K562 (cell line): Measurements from ENCODE around the gene ATOH8. TPM values are rescaled to one million over a fixed set of nuclear protein-coding genes. Genes with fewer than 3 reads are reported as not detected.

ENCODE experiments used
- CBX3 ChIP-seq, 2 experiments: IDR thresholded peaks; 1 replicate in 1 of 2; 2 replicates in 1 of 2; pipeline ENCODE4 v1.6.1; 2012; ENCODE audit warnings: inconsistent platforms in 2 of 2, low read length in 2 of 2, borderline replicate concordance in 1 of 2, control low read depth in 1 of 2
- ETV1 ChIP-seq: fragments of 450-650 bp; conservative IDR thresholded peaks from 2 replicates; pipeline ENCODE4 v1.6.1; 2016; ENCODE audit warnings: missing genetic modification characterization, control low read depth, low read depth, missing compliant biosample characterization
- NR4A1 ChIP-seq, 2 experiments: fragments of 250-450 bp in 1 of 2; fragments of 450-650 bp in 1 of 2; sonication (Bioruptor Pico) in 1 of 2; IDR thresholded peaks; 2 replicates each; pipeline versions ENCODE4 v1.4.0 to v1.6.1; 2016 to 2020; ENCODE audit warnings: mild to moderate bottlenecking in 2 of 2, missing compliant biosample characterization in 1 of 2, missing genetic modification characterization in 1 of 2, moderate library complexity in 1 of 2
- PTRF ChIP-seq: fragments of 450-650 bp; IDR thresholded peaks from 2 replicates; pipeline ENCODE4 v1.6.1; 2016; ENCODE audit warnings: mild to moderate bottlenecking, missing genetic modification characterization, missing compliant biosample characterization
- RUNX1 ChIP-seq: sonication (generic); IDR thresholded peaks from 2 replicates; pipeline ENCODE4 v1.6.1; 2016; ENCODE audit warnings: antibody characterized with exemption, low read depth
- SMAD3 ChIP-seq: fragments of 450-650 bp; formaldehyde crosslinking; conservative IDR thresholded peaks from 2 replicates; pipeline ENCODE4 v1.4.0; 2020; ENCODE audit warnings: mild to moderate bottlenecking
- ZSCAN32 ChIP-seq: fragments of 450-650 bp; formaldehyde crosslinking; IDR thresholded peaks from 2 replicates; pipeline ENCODE4 v1.4.0; 2020; ENCODE audit warnings: mild to moderate bottlenecking, moderate library complexity
- polyA plus RNA-seq, 8 experiments: library from polyadenylated mRNA; depleted of rRNA in 4 of 8; stranded (reverse) in 5 of 8; unstranded in 3 of 8; fragments of >200 nt; fragmentation: Nextera tagmentation in 2 of 8; fragmentation: Illumina TruSeq in 1 of 8; extraction: Ambion mirVana in 2 of 8; extraction: Trizol in 1 of 8; gene quantifications; 2 replicates each; pipeline versions ENCODE4 v1.2.1 to v1.2.3, GENCODE V29; 2011 to 2014; ENCODE audit warnings: inconsistent platforms in 1 of 8, missing spikeins in 1 of 8
- total RNA-seq, 7 experiments: library from RNA; depleted of rRNA in 6 of 7; stranded (reverse); fragments of >200 nt in 6 of 7; fragmentation: Illumina TruSeq in 2 of 7; extraction: Trizol in 2 of 7; gene quantifications; 2 replicates each; pipeline versions ENCODE4 v1.2.1 to v1.2.3, GENCODE V29; 2011 to 2021; ENCODE audit warnings: low replicate concordance in 1 of 7
- TF ChIP-seq, protein P1 (sequence below): fragments of 250-450 bp; sonication (Bioruptor Pico); IDR thresholded peaks from 2 replicates; pipeline ENCODE4 v1.4.0; 2020; ENCODE audit warnings: mild to moderate bottlenecking, moderate library complexity
- TF ChIP-seq, protein P2 (sequence below), 2 experiments: fragments of 200-800 bp in 1 of 2; sonication (Bioruptor generic) in 1 of 2; sonication (generic) in 1 of 2; formaldehyde crosslinking in 1 of 2; IDR thresholded peaks in 1 of 2; conservative IDR thresholded peaks in 1 of 2; 2 replicates each; pipeline versions ENCODE4 v1.5.0 to v1.6.1; 2016 to 2020; ENCODE audit warnings: missing compliant biosample characterization in 1 of 2, missing genetic modification characterization in 1 of 2, missing genetic modification reagents in 1 of 2
- TF ChIP-seq, protein P3 (sequence below): fragments of 450-650 bp; formaldehyde crosslinking; IDR thresholded peaks from 2 replicates; pipeline ENCODE4 v1.4.0; 2020; ENCODE audit warnings: mild to moderate bottlenecking, moderate library complexity
- TF ChIP-seq, protein P4 (sequence below): fragments of 450-650 bp; formaldehyde crosslinking; IDR thresholded peaks from 2 replicates; pipeline ENCODE4 v1.4.0; 2022; ENCODE audit warnings: mild to moderate bottlenecking, moderate library complexity
- TF ChIP-seq, protein P5 (sequence below): fragments of 450-650 bp; IDR thresholded peaks from 2 replicates; pipeline ENCODE4 v1.6.1; 2016; ENCODE audit warnings: missing biosample characterization, missing genetic modification characterization
- TF ChIP-seq, protein P6 (sequence below): fragments of 200-800 bp; sonication (Bioruptor generic); IDR thresholded peaks from 2 replicates; pipeline ENCODE4 v1.6.1; 2017; ENCODE audit warnings: missing genetic modification characterization, missing compliant biosample characterization
- TF ChIP-seq, protein P7 (sequence below), 3 experiments: fragments of 200-800 bp in 1 of 3; sonication (Bioruptor generic) in 1 of 3; sonication (generic) in 1 of 3; formaldehyde crosslinking in 1 of 3; IDR thresholded peaks; 2 replicates each; pipeline versions ENCODE4 v1.6.1 to v1.8.0; 2016 to 2022; ENCODE audit warnings: mild to moderate bottlenecking in 2 of 3, missing compliant biosample characterization in 2 of 3, missing genetic modification characterization in 2 of 3, missing genetic modification reagents in 1 of 3

Gene ATOH8
- total and polyA plus RNA-seq, 9 of the 15 experiments (the other 6 are each of a cell fraction or from before 2014, with no cell fraction given): not detected

DNA sequence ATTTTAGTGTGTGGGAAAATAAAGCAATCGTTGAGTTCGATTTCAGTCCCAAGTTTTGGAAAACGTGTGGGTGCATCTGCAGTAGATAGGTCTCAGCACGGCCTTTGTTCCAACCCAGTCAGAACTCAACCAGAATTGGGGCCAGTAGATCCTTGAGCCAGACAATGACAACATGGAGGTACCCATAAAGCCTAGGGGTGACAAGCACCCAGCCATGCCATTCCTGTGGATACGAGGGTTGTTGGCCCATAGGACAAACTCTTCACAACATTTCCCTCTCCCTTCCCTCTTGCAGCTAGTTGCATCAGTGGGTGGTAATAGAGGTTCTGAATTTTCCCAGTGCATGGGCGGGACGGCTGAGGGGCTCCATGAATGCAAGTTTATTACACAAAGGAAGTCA lies 74.9 kb downstream of the ATOH8 start (continued):
- TF ChIP-seq, protein P1, sequence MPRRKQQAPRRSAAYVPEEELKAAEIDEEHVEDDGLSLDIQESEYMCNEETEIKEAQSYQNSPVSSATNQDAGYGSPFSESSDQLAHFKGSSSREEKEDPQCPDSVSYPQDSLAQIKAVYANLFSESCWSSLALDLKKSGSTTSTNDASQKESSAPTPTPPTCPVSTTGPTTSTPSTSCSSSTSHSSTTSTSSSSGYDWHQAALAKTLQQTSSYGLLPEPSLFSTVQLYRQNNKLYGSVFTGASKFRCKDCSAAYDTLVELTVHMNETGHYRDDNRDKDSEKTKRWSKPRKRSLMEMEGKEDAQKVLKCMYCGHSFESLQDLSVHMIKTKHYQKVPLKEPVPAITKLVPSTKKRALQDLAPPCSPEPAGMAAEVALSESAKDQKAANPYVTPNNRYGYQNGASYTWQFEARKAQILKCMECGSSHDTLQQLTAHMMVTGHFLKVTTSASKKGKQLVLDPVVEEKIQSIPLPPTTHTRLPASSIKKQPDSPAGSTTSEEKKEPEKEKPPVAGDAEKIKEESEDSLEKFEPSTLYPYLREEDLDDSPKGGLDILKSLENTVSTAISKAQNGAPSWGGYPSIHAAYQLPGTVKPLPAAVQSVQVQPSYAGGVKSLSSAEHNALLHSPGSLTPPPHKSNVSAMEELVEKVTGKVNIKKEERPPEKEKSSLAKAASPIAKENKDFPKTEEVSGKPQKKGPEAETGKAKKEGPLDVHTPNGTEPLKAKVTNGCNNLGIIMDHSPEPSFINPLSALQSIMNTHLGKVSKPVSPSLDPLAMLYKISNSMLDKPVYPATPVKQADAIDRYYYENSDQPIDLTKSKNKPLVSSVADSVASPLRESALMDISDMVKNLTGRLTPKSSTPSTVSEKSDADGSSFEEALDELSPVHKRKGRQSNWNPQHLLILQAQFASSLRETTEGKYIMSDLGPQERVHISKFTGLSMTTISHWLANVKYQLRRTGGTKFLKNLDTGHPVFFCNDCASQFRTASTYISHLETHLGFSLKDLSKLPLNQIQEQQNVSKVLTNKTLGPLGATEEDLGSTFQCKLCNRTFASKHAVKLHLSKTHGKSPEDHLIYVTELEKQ (CRISPR knock-in tag): peak; percentile 17; the same call in 1 of the 2 replicates
- TF ChIP-seq ZSCAN32: peak; percentile 63; the same call in 1 of the 2 replicates
- TF ChIP-seq PTRF (tag): 0 out of 2 replicates have a peak, but pooled peaks have one; percentile 26
- TF ChIP-seq, protein P2, sequence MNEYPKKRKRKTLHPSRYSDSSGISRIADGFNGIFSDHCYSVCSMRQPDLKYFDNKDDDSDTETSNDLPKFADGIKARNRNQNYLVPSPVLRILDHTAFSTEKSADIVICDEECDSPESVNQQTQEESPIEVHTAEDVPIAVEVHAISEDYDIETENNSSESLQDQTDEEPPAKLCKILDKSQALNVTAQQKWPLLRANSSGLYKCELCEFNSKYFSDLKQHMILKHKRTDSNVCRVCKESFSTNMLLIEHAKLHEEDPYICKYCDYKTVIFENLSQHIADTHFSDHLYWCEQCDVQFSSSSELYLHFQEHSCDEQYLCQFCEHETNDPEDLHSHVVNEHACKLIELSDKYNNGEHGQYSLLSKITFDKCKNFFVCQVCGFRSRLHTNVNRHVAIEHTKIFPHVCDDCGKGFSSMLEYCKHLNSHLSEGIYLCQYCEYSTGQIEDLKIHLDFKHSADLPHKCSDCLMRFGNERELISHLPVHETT (CRISPR knock-in tag; conservative IDR thresholded peaks at IDR 0.05 in 1 of 2, IDR thresholded peaks at IDR 0.05 in 1 of 2): no peak
- no peak for TF ChIP-seq NR4A1 (CRISPR knock-in tag; IDR thresholded peaks at IDR 0.05)
- 0 out of 2 replicates have a peak, but pooled peaks have one; percentile 13 for TF ChIP-seq NR4A1 (tag; IDR thresholded peaks at IDR 0.05)
- TF ChIP-seq, protein P3, sequence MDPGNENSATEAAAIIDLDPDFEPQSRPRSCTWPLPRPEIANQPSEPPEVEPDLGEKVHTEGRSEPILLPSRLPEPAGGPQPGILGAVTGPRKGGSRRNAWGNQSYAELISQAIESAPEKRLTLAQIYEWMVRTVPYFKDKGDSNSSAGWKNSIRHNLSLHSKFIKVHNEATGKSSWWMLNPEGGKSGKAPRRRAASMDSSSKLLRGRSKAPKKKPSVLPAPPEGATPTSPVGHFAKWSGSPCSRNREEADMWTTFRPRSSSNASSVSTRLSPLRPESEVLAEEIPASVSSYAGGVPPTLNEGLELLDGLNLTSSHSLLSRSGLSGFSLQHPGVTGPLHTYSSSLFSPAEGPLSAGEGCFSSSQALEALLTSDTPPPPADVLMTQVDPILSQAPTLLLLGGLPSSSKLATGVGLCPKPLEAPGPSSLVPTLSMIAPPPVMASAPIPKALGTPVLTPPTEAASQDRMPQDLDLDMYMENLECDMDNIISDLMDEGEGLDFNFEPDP (CRISPR knock-in tag): no peak
- TF ChIP-seq, protein P4, sequence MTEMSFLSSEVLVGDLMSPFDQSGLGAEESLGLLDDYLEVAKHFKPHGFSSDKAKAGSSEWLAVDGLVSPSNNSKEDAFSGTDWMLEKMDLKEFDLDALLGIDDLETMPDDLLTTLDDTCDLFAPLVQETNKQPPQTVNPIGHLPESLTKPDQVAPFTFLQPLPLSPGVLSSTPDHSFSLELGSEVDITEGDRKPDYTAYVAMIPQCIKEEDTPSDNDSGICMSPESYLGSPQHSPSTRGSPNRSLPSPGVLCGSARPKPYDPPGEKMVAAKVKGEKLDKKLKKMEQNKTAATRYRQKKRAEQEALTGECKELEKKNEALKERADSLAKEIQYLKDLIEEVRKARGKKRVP (CRISPR knock-in tag): peak; percentile 93
- TF ChIP-seq, protein P5, sequence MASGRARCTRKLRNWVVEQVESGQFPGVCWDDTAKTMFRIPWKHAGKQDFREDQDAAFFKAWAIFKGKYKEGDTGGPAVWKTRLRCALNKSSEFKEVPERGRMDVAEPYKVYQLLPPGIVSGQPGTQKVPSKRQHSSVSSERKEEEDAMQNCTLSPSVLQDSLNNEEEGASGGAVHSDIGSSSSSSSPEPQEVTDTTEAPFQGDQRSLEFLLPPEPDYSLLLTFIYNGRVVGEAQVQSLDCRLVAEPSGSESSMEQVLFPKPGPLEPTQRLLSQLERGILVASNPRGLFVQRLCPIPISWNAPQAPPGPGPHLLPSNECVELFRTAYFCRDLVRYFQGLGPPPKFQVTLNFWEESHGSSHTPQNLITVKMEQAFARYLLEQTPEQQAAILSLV (tag): peak; percentile 58
- peak; percentile 32; the same call in 1 of the 2 replicates for TF ChIP-seq ETV1 (tag)
- TF ChIP-seq RUNX1: no peak
- peak; percentile 79; the same call in 1 of the 2 replicates for TF ChIP-seq SMAD3 (CRISPR knock-in tag)
- no peak for TF ChIP-seq CBX3 (IDR thresholded peaks at IDR 0.05; ENCODE audit: borderline replicate concordance in 1 of 2, low read length in 2 of 2)
- TF ChIP-seq, protein P6, sequence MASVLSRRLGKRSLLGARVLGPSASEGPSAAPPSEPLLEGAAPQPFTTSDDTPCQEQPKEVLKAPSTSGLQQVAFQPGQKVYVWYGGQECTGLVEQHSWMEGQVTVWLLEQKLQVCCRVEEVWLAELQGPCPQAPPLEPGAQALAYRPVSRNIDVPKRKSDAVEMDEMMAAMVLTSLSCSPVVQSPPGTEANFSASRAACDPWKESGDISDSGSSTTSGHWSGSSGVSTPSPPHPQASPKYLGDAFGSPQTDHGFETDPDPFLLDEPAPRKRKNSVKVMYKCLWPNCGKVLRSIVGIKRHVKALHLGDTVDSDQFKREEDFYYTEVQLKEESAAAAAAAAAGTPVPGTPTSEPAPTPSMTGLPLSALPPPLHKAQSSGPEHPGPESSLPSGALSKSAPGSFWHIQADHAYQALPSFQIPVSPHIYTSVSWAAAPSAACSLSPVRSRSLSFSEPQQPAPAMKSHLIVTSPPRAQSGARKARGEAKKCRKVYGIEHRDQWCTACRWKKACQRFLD: peak; percentile 48; the same call in 1 of the 2 replicates
- TF ChIP-seq, protein P7, sequence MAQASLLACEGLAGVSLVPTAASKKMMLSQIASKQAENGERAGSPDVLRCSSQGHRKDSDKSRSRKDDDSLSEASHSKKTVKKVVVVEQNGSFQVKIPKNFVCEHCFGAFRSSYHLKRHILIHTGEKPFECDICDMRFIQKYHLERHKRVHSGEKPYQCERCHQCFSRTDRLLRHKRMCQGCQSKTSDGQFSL (CRISPR knock-in tag; IDR thresholded peaks at IDR 0.05): no peak
- TF ChIP-seq, protein P7 (tag; IDR thresholded peaks at IDR 0.05): peak in 1 of 2 experiments; percentile 73; a peak in 2 of 4 replicates
